ENCODE data around the gene RTEL1. TPM values are rescaled to one million over a fixed set of nuclear protein-coding genes. Genes with fewer than 3 reads are reported as not detected.
"Not testable (repeated sequence)": the region's sequence is repeated elsewhere in the genome, so short reads cannot be mapped to it uniquely, and the experiment has no call there.

Gene RTEL1
- polyA plus RNA-seq, 1 donor: 11.0 TPM

GRCh38 chr20:63671695-63672094 is 13.6 kb downstream of the RTEL1 start:
- DNase-seq (ENCODE audit: low read depth): not testable (repeated sequence)

- no peak for DNase-seq (ENCODE audit: low read depth)
These were observed 14.6 kb downstream of the RTEL1 start for GRCh38 chr20:63672666-63673065.

GRCh38 chr20:63673951-63674350 is 15.8 kb downstream of the RTEL1 start:
- no peak for DNase-seq (ENCODE audit: low read depth)

DNA sequence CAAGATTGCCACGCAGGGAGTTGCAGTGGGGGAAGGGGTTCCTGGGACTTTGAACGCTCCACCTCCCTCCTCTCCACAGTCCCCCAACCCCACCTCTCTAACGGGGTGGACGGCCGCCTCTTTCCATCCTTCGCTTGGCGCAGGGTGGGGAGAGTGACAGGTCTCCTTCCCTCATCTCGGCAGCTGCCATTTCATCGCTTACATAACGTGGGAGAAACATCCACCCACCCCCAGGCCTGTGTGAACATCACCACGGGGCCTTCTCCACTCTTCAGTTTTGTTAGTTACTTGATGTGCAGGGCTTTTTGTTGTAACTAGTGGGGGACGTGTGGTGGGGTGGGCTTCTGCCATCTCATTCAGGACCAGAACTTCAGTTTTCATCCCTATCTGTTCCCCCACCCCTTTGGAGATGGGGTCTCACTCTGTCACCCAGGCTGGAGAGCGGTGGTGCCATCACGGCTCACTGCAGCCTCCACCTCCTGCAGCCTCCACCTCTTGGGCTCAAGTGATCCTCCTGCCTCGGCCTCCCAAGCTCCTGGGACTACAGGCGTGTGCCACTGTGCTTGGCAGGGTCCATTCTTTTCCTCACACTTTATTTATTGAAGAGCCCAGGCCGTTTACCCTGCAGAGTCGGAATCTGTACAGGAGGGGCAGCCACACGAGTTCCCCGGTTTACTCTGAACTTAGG is 17.7 kb downstream of the RTEL1 start:
- no peak for DNase-seq (ENCODE audit: low read depth)

GRCh38 chr20:63678071-63678470 is 20.0 kb downstream of the RTEL1 start:
- DNase-seq (ENCODE audit: low read depth): no peak

DNA sequence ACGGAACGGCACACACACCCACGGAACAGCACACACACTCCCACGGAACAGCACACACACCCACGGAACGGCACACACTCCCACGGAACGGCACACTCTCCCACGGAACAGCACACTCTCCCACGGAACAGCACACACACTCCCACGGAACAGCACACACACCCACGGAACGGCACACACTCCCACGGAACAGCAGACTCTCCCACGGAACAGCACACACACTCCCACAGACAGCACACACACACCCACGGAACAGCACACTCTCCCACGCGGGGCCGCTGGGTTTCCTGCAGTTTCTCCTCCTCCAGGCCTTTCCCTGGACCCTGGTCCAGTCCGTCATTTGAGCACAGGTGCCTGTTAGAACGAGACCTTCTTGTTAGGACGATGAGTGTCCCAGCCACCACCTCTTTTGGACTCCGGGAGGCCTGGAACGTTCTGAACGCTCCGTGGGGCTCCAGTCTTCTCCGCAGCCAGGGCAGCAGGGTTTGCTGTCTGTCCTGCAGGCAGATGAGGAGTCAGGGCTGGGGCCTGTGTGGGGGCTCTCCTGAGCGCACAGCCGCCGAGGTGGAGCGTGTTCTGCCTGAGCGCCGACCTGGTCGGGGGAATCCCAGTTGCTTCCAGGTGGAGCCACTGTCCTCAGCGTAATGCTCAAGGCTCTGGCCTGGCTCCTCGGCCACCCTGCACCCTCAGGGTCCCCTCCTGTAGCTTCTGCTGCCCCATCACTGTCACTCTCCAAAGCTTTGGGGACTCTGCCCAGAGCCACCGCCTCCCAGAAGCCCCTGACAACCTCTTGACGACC is 20.8 kb downstream of the RTEL1 start:
- no peak for DNase-seq (ENCODE audit: low read depth)

- DNase-seq (ENCODE audit: low read depth): no peak
These were observed 21.7 kb downstream of the RTEL1 start for GRCh38 chr20:63679799-63680305.

- DNase-seq (ENCODE audit: low read depth): no peak
These were observed 22.3 kb downstream of the RTEL1 start for GRCh38 chr20:63680427-63680826.

DNA sequence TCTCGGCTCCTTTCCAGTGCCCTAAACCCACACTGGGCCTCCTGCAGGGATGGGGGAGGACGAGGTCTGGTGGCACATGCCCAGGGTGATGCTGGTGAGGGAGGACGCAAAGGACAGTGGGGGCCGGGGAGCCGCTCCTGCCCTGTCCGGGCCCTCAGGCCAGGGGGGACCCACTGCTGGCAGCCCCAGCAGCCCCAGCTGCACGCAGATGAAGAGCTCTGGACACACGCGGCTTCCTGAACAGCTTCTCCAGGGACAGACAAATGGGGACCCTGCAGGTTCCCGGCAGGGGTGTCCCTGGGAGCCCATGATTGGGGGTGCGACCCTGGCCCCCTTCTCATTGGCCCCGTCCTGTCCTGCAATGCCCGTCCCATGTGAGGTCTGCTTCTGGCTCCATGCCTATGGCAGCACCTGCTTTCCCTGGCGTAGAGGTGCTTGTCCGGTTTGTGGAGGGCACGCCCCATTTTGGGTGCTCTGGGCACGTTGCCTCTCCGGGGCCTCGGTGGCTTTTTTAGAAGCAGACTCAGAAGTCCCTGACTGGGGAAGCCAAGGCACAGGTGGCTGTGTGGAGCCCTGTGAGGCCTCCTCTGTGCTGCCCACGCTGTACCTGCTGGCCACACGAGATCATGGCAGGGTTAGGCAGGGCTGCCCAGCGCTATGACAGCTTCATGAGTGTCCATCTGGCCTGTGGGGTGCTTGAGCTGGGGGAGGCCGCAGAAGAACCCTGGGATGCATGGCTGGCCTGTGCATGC is 22.9 kb downstream of the RTEL1 start:
- no peak for DNase-seq (ENCODE audit: low read depth)

DNA sequence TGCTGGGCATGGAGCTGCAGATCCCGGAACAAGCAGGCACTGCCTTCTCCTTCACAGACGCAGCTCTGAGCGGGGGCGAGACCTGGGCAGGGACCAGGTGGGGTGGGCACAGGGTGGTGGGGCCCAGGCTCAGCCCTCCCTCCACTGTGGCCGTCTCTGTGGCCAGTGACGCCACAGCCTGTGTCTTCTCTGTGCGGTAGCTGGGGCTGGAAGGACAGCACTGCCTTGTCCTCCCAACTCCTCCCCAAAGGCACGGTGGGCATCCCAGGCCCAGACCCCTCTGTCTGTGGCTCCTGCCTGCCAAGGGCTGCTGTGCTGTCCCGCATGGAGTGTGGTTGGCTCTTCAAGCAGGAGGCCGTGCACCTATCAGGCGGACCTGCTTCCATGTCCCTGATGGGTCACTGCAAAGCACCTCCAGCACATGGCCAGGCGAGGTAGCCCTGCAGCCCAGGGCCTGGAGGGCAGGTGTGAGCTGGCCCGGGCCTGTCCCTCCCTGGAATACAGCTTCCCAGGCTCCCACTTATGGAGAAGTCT is 23.6 kb downstream of the RTEL1 start:
- DNase-seq (ENCODE audit: low read depth): no peak

DNA sequence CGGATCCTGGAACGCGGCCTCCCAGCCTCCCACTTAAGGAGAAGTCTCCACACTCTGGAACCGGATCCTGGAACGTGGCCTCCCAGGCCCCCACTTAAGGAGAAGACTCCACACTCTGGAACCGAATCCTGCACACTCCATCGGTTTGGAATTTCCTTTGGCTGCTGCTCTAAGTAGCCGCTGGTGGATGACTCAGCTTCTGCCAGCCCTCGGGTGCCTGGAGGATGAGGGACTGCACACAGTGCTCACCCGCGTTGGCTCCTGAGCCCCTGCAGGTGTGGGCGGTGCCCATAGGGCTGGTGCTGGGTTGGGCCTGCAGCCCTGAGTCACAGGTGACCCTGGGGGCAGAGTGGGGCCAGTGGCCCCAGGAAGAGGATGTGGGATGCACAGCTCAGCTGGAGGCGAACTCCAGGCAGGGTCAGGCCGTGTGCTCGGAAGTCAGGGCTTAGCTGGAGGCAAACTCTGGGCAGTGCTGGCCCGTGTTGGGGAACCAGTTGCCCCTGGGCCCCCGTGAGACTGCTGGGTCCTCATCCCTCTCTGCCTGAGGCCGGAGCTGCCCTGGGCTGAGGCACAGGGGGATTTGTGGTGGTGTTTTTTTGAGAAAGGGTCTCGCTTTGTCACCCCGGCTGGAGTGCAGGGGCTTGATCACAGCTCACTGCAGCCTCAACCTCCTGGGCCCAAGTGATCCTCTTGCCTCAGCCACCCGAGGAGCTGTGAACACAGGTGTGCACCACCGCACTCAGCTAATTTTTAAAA is 24.4 kb downstream of the RTEL1 start:
- DNase-seq (ENCODE audit: low read depth): no peak

GRCh38 chr20:63685269-63686026 is 27.3 kb downstream of the RTEL1 start:
- no peak for DNase-seq (ENCODE audit: low read depth)

DNA sequence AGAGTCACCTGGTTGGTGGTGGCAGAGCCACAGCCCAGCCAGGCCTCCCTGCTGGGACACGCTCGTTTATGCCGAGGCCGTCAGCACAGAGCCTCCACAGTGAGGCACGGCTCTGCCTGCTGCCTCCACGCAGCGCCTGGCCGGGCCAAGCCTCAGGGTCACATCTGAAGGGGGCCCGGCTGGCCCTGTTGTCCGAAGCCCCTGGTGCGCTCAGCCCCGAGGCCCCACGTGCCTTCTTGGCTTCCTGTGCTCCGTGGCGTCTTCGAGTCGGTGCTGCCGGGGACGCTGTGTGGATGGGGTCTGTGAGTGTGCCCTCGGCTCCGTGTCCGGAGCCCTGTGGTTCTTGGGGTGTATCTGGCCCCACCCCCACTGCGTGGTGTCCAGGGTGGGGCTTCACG is 28.0 kb downstream of the RTEL1 start:
- no peak for DNase-seq (ENCODE audit: low read depth)

- peak; percentile 26 for DNase-seq (ENCODE audit: low read depth)
These were observed 28.6 kb downstream of the RTEL1 start for GRCh38 chr20:63686492-63687321.

GRCh38 chr20:63687419-63688178 is 29.5 kb downstream of the RTEL1 start:
- DNase-seq (ENCODE audit: low read depth): no peak

DNA sequence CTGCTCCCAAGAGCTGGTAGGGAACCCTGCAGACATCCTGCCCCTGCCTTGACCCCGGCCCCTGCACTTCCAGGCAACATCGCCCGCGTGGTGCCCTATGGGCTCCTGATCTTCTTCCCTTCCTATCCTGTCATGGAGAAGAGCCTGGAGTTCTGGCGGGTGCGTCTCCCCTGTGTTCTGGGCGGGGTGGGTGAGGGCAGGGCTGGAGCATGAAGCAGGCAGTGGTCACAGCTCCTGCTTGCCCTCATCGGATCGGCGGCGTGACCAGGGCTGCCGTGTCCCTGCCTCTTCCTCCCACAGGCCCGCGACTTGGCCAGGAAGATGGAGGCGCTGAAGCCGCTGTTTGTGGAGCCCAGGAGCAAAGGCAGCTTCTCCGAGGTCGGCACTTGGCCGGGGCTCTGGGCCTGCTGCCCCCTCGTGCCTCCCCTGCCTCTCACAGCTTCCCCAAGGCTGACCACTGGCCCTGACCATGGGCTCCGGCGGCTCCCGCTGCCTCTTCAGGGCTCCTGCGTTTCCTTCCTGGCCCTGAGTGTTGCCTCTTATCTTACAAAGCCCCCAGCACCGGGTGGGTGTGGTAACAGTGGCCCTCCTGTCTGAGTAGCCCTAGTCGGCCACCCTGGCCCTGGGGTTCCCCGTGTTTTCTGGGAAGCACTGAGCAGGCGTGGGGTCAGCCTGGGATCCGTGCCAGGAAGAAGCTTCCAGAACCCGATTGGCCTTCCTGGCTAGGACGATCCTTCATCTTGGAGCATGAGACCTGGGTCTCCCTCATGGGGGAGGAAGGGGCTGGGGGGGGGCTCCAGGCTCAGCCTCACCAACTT is 30.3 kb downstream of the RTEL1 start:
- no peak for DNase-seq (ENCODE audit: low read depth)

GRCh38 chr20:63689046-63690002 is 31.2 kb downstream of the RTEL1 start:
- DNase-seq (ENCODE audit: low read depth): no peak
